KOPT-K1 (cell line): ENCODE measurements around the gene MED20.

Experiments
- H3K27ac ChIP-seq: fragments of 200-600 bp; sonication (generic); 2 replicates; pipeline ENCODE4 v1.5.1; 2016; ENCODE audit warnings: antibody characterized with exemption, mild to moderate bottlenecking, low read depth, low read length; ENCODE audit not compliant: poor library complexity, severe bottlenecking
- H3K36me3 ChIP-seq: fragments of 200-600 bp; sonication (generic); 2 replicates; pipeline ENCODE4 v1.5.1; 2017; ENCODE audit warnings: antibody characterized with exemption, mild to moderate bottlenecking, low read length, moderate library complexity; ENCODE audit not compliant: insufficient read depth
- H3K9me3 ChIP-seq: fragments of 200-600 bp; sonication (generic); 2 replicates; pipeline ENCODE4 v1.5.1; 2017; ENCODE audit warnings: antibody characterized with exemption, low read length, mild to moderate bottlenecking; ENCODE audit not compliant: insufficient read depth, poor library complexity, severe bottlenecking

The MED20 gene

GRCh38 chr6:41935685-41936072 lies 14.7 kb upstream of the MED20 start:
- Histone ChIP-seq H3K36me3 (peaks cover 96% of the 10 kb centered on the region), H3K27ac (peak overlapping the region; percentile 97), H3K9me3 (no peaks in the 10 kb centered on the region)

DNA sequence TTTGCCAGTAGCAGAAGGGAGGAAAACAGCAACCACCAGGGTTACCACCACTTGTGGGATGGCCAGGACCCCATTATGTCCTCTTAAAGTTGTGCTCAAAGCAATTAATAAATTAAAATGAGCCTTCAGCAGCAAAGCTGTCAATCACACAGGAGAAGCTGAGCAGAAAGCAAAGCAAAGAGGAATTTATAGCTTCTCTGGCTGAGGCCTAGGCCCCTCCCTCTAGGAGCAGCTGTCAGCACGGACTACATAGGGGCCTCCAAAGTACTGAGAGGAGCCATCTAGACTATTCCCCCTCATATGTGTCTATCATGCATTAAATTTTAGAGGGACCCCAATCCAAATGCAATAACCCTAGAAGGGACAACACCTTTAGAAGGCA lies 14.2 kb upstream of the MED20 start:
- H3K9me3 ChIP-seq, result no peaks in the 10 kb centered on the region
- H3K36me3 ChIP-seq, result peaks cover 97% of the 10 kb centered on the region
- H3K27ac ChIP-seq, result peak overlapping the region; percentile 97

DNA sequence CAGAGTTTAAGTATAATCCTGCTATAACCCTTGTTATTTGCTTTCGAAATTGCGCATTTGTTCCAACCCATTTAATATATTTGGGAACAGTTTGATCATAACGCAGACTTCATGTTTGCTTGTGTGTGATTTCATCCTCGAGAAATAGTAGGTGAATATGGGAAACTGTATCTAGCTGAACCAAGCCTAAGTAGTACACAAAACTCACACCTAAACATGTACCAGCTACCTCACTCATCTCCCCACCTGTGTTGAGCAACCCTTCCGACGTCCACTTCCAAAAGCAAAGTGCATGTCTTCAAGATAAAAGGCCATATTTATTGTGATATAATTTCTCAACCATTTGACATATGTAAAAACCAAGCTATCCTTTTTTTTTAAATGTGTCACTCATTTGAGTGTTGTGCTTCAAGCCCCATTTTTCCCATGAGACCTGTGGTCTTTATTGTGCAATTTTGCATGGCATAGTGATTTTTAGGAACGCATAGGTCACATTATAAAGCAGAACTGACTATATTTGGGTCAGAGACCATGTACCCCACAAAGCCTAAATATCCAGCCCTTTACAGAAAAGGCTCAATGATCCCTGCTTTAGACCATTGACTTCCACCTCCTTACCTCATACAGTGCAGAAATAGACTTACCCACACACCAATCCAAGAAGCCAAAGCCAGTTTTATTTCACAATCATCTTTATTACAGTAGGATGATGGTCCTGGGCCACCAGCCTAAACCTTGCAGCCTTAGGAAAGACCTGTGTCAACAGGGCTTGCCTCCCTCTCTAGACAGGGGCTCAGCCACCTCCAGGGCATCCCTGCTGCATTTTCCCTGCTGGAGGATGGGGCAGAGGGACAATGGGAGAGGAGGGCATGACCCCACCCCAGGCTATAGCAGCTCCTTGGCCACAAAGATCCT lies 13.6 kb upstream of the MED20 start:
- Histone ChIP-seq H3K36me3 (peaks cover 97% of the 10 kb centered on the region), H3K9me3 (no peaks in the 10 kb centered on the region), H3K27ac (peak overlapping the region; percentile 97)

DNA sequence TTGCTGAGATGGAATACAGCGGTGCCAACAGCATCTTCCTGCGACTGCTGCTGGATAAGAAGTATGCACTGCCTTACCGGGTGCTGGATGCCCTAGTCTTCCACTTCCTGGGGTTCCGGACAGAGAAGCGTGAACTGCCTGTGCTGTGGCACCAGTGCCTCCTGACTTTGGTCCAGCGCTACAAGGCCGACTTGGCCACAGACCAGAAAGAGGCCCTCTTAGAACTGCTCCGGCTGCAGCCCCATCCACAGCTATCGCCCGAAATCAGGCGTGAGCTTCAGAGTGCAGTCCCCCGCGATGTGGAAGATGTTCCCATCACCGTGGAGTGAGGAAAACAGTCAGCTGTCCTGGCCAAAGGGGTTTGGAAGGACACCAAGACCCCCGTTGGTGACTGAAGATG lies 11.4 kb upstream of the MED20 start:
- Histone ChIP-seq H3K36me3 (peaks cover 97% of the 10 kb centered on the region), H3K9me3 (no peaks in the 10 kb centered on the region), H3K27ac (peak overlapping the region; percentile 97)

DNA sequence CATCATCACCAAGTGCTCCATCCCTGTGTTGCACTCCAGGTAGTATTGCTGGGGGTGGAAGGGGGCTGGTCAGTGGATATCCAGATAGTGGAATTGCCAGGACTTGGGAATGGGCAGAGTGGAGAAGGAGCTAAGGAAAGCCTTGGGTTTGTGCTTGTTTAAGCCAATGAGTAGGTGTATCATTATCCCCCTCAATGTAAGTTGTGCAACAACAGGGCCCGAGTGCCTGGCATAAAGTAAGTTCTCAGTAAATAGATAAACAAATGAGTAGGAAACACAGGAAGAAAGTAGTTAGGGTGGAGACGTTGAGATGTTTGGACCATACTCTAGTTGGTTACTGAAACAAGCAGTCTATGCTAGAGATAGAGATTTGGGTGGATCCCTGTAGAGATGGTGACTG lies 10.9 kb upstream of the MED20 start:
- Histone ChIP-seq H3K36me3 (peaks cover 97% of the 10 kb centered on the region), H3K27ac (no peak overlapping the region), H3K9me3 (no peaks in the 10 kb centered on the region)

GRCh38 chr6:41929924-41930323 lies 9.0 kb upstream of the MED20 start:
- H3K9me3 ChIP-seq, result no peaks in the 10 kb centered on the region
- H3K36me3 ChIP-seq, result peaks cover 98% of the 10 kb centered on the region
- peak overlapping the region; percentile 14 for H3K27ac ChIP-seq

DNA sequence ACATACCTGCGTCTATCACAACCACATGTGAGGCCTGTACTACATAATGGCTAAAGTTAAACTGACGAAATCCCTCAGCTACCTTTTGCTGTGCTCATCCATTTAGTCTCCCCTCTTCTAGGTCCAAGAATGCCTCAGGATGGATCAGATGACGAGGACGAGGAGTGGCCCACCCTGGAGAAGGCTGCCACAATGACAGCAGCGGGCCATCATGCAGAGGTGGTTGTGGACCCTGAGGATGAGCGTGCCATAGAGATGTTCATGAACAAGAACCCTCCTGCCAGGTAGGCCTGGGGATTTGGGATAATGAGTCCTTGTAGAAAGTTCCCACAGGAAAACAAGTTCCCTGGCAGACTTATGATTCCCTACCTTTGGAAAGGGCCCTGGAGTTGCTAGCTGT lies 6.3 kb upstream of the MED20 start:
- H3K27ac ChIP-seq, result no peak overlapping the region
- H3K9me3 ChIP-seq, result no peaks in the 10 kb centered on the region
- peaks cover 95% of the 10 kb centered on the region for H3K36me3 ChIP-seq

DNA sequence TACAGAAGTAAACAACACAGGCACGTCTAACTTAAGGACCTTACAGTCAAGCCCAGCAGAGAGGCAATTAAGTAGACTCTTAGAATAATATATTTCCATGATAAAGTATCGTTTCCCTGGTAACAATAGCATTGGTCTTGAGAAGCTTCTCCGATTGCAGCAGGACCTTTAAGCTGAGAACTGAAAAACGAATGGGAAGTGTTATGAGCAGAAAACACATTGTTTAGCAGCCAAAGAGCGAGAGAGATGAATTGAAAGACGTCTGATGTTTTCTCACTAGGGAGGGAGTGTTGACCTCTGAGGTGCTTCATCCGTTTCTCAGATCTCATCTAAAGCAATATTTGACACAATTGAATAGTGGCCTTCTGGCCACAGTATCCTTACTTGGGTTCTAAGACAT lies 1.2 kb upstream of the MED20 start:
- Histone ChIP-seq H3K27ac (peak overlapping the region; percentile 96), H3K36me3 (peaks cover 50% of the 10 kb centered on the region)

GRCh38 chr6:41921712-41921998 lies 716 bp upstream of the MED20 start:
- Histone ChIP-seq H3K36me3 (peaks cover 50% of the 10 kb centered on the region), H3K9me3 (no peaks in the 10 kb centered on the region), H3K27ac (peak overlapping the region; percentile 96)

More for the DNA sequence above, 1.2 kb upstream of the MED20 start:
- H3K9me3 ChIP-seq, result no peaks in the 10 kb centered on the region

GRCh38 chr6:41917528-41917927 lies 3.4 kb downstream of the MED20 start:
- no peak overlapping the region for H3K27ac ChIP-seq
- no peaks in the 10 kb centered on the region for H3K9me3 ChIP-seq
- H3K36me3 ChIP-seq, result peaks cover 51% of the 10 kb centered on the region

DNA sequence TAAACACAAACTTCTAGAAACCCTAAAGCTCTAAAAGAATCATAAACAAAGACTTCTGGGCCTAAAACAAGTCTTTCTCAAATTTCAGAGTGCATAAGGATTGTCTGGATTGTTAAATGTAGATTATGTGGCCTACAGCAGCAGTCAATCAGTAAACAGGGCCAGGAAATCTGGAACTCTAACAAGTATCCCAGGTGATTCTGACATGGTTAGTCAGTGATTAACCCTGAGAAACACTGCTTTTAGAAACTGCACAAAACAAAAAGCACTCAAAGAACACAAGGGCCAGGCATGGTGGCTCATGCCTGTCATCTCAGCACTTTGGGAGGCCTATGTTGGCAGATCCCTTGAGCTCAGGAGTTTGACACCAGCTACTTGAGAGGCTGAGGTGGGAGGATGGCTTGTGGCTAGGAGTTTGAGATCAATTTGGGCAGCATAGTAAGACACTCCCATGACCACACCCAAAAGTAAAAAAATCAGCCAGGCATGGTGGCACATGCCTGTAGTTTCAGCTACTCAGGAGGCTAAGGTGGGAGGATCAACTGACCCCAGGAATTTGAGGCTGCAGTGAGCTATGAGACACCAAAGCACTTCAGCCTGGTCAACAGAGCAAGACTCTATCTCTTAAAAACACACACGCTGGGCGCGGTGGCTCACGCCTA lies 5.9 kb downstream of the MED20 start:
- no peaks in the 10 kb centered on the region for H3K9me3 ChIP-seq
- H3K36me3 ChIP-seq, result peaks cover 71% of the 10 kb centered on the region
- H3K27ac ChIP-seq, result no peak overlapping the region

DNA sequence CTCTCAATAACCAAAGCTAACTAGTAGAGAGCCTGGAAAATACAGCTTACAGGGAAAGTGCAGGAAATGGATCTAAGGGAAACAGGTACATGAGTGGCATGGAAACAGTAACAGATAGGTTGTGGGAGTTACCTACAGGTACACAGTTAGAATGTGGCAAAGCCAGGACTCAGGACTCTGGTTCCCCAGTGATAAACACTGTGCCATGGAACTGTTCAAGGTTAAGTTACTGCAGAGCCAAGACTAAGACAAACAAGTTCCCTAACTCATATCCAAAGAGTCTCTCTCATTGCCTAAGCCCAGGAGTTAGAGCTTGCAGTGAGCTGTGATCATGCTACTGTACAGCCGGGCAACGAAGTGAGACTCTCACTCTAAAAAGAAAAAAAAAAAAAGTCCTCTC lies 6.6 kb downstream of the MED20 start:
- Histone ChIP-seq H3K27ac (no peak overlapping the region), H3K36me3 (peaks cover 78% of the 10 kb centered on the region), H3K9me3 (no peaks in the 10 kb centered on the region)

DNA sequence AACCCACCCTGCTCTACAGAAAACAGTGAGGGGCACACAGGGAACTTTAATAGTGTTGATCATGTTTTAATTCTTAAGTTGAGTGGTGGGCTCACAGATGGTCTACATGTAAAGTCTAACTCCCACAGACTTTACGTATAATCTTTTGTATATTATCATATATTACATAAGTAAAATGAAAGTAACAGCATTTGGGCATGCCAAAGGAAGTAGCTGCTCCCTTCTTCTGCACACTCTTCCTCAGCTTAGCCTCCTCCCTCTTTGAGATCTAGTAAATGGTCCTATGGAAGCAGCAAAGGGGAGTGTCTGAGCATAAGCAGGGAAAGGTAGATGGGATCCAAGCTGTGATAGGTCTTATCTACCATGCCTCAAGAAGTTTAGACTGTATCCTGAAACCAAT lies 11.2 kb downstream of the MED20 start:
- Histone ChIP-seq H3K36me3 (peaks cover 96% of the 10 kb centered on the region), H3K9me3 (no peaks in the 10 kb centered on the region), H3K27ac (no peak overlapping the region)

GRCh38 chr6:41901882-41902519 lies 18.9 kb downstream of the MED20 start:
- Histone ChIP-seq H3K36me3 (peaks cover 64% of the 10 kb centered on the region), H3K9me3 (no peaks in the 10 kb centered on the region), H3K27ac (peak overlapping the region; percentile 17)

DNA sequence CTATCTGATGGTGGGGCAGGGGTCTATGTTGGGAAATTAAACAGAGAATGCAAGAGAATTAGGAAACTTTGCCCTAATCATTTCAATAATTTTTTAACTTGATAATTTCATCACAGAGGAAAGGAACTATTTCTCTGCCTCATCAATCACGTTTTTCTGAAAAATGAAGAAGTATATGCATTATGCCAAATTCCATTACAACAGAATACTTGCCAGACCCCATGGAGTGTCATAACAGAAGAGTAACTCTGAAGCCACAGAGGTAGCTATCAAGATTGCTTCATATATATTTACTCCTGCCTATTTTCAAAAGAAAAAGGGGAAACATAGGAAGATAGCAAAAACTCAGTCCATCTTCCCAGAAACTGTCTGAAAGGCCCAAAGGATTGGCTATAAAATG lies 20.1 kb downstream of the MED20 start:
- peaks cover 52% of the 10 kb centered on the region for H3K36me3 ChIP-seq
- no peak overlapping the region for H3K27ac ChIP-seq
- H3K9me3 ChIP-seq, result no peaks in the 10 kb centered on the region
